Panc1 (cell line): ENCODE data around the gene IL6.

Experiments used
- POLR2AphosphoS5 ChIP-seq: IDR thresholded peaks from 2 replicates; pipeline ENCODE4 v1.6.1; 2012; ENCODE audit warnings: mild to moderate bottlenecking, low read depth, low read length, moderate library complexity
- SIN3A ChIP-seq: IDR thresholded peaks from 2 replicates; pipeline ENCODE4 v1.6.1; 2012; ENCODE audit warnings: low read depth, mild to moderate bottlenecking, low read length, moderate library complexity, borderline replicate concordance; ENCODE audit not compliant: insufficient read depth
- TCF7L2 ChIP-seq: IDR thresholded peaks from 2 replicates; pipeline ENCODE4 v1.6.1; 2011; ENCODE audit warnings: mild to moderate bottlenecking, low read depth, low read length, inconsistent platforms
- TF ChIP-seq, protein P1 (sequence below): fragments of 450-650 bp; IDR thresholded peaks from 2 replicates; pipeline ENCODE4 v1.5.1; 2017; ENCODE audit warnings: mild to moderate bottlenecking
- TF ChIP-seq, protein P2 (sequence below), 2 experiments: IDR thresholded peaks; 2 replicates each; pipeline ENCODE4 v1.6.1; 2011 to 2012; ENCODE audit warnings: low read depth in 2 of 2, control low read depth in 1 of 2, low read length in 1 of 2, mild to moderate bottlenecking in 1 of 2, moderate library complexity in 1 of 2; ENCODE audit not compliant: insufficient read depth in 1 of 2

DNA sequence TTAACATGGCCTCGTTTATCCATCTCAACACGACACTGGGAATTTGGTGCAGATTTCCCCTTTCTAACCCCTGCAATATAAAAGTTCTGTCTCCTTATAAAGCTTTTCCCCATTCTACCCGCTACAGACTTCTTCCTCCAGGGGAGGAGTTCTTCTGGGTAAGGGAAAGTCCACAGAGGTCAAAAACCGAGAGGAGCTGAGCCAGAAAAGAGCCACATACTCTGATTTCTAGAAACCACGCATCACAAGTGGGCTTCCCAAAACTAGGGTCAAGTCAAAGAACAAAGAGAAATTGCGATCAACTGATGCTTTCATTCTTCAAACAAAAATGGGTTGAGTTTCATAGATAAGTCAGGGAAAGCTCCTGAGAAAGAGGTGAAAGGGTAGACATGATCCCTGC lies 6.8 kb downstream of the IL6 start:
- TF ChIP-seq, protein P1, sequence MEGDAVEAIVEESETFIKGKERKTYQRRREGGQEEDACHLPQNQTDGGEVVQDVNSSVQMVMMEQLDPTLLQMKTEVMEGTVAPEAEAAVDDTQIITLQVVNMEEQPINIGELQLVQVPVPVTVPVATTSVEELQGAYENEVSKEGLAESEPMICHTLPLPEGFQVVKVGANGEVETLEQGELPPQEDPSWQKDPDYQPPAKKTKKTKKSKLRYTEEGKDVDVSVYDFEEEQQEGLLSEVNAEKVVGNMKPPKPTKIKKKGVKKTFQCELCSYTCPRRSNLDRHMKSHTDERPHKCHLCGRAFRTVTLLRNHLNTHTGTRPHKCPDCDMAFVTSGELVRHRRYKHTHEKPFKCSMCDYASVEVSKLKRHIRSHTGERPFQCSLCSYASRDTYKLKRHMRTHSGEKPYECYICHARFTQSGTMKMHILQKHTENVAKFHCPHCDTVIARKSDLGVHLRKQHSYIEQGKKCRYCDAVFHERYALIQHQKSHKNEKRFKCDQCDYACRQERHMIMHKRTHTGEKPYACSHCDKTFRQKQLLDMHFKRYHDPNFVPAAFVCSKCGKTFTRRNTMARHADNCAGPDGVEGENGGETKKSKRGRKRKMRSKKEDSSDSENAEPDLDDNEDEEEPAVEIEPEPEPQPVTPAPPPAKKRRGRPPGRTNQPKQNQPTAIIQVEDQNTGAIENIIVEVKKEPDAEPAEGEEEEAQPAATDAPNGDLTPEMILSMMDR, result no peak
- no peak for TF ChIP-seq POLR2AphosphoS5
- no peak for TF ChIP-seq SIN3A
- TF ChIP-seq, protein P2, sequence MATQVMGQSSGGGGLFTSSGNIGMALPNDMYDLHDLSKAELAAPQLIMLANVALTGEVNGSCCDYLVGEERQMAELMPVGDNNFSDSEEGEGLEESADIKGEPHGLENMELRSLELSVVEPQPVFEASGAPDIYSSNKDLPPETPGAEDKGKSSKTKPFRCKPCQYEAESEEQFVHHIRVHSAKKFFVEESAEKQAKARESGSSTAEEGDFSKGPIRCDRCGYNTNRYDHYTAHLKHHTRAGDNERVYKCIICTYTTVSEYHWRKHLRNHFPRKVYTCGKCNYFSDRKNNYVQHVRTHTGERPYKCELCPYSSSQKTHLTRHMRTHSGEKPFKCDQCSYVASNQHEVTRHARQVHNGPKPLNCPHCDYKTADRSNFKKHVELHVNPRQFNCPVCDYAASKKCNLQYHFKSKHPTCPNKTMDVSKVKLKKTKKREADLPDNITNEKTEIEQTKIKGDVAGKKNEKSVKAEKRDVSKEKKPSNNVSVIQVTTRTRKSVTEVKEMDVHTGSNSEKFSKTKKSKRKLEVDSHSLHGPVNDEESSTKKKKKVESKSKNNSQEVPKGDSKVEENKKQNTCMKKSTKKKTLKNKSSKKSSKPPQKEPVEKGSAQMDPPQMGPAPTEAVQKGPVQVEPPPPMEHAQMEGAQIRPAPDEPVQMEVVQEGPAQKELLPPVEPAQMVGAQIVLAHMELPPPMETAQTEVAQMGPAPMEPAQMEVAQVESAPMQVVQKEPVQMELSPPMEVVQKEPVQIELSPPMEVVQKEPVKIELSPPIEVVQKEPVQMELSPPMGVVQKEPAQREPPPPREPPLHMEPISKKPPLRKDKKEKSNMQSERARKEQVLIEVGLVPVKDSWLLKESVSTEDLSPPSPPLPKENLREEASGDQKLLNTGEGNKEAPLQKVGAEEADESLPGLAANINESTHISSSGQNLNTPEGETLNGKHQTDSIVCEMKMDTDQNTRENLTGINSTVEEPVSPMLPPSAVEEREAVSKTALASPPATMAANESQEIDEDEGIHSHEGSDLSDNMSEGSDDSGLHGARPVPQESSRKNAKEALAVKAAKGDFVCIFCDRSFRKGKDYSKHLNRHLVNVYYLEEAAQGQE (IDR thresholded peaks at IDR 0.05; ENCODE audit: insufficient read depth in 1 of 2, low read depth in 2 of 2, low read length in 1 of 2), result no peak
- TF ChIP-seq TCF7L2, result no peak
